Hepatocyte (in vitro differentiated cells): Measurements from ENCODE around the gene RBM42. TPM values are rescaled to one million over a fixed set of nuclear protein-coding genes. Genes with fewer than 3 reads are reported as not detected.

Experiments used
- DNase-seq: peaks from one replicate; pipeline ENCODE4 v3.0.0-alpha.2; 2016; ENCODE audit warnings: low spot score
- H2AFZ ChIP-seq: fragments of 200-600 bp; sonication (generic); 2 replicates; pipeline ENCODE4 v1.6.0; 2016; ENCODE audit warnings: antibody characterized with exemption, mild to moderate bottlenecking
- H3K27ac ChIP-seq: fragments of 200-600 bp; sonication (generic); 2 replicates; pipeline ENCODE4 v1.5.1; 2016; ENCODE audit warnings: mild to moderate bottlenecking
- H3K27me3 ChIP-seq: fragments of 200-600 bp; sonication (generic); 2 replicates; pipeline ENCODE4 v1.6.1; 2016
- H3K36me3 ChIP-seq: fragments of 200-600 bp; sonication (generic); replicated peaks from 2 replicates; pipeline ENCODE4 v1.5.1; 2016; ENCODE audit warnings: low read depth; ENCODE audit not compliant: insufficient read depth
- H3K4me1 ChIP-seq: fragments of 200-600 bp; sonication (generic); 2 replicates; pipeline ENCODE4 v1.5.1; 2016; ENCODE audit warnings: mild to moderate bottlenecking, moderate library complexity; ENCODE audit not compliant: insufficient read depth
- H3K4me2 ChIP-seq: fragments of 200-600 bp; sonication (generic); 2 replicates; pipeline ENCODE4 v1.6.0; 2016
- H3K4me3 ChIP-seq: fragments of 200-600 bp; sonication (generic); 2 replicates; pipeline ENCODE4 v1.5.1; 2016; ENCODE audit warnings: mild to moderate bottlenecking
- H3K79me2 ChIP-seq: fragments of 200-600 bp; sonication (generic); 2 replicates; pipeline ENCODE4 v1.6.0; 2017; ENCODE audit warnings: mild to moderate bottlenecking
- H3K9me2 ChIP-seq: fragments of 200-600 bp; sonication (generic); replicated peaks from 2 replicates; pipeline ENCODE4 v1.6.0; 2017; ENCODE audit warnings: mild to moderate bottlenecking; ENCODE audit not compliant: insufficient read depth
- H3K9me3 ChIP-seq: fragments of 200-600 bp; sonication (generic); 2 replicates; pipeline ENCODE4 v1.5.1; 2016; ENCODE audit warnings: low read depth, mild to moderate bottlenecking
- H4K20me1 ChIP-seq: fragments of 200-600 bp; sonication (generic); 2 replicates; pipeline ENCODE4 v1.6.0; 2016; ENCODE audit warnings: mild to moderate bottlenecking; ENCODE audit not compliant: insufficient read depth, poor library complexity, severe bottlenecking
- CTCF ChIP-seq: fragments of 200-600 bp; sonication (generic); IDR thresholded peaks from 2 replicates; pipeline ENCODE4 v1.5.1; 2016; ENCODE audit warnings: antibody characterized with exemption, mild to moderate bottlenecking; ENCODE audit not compliant: poor library complexity
- EZH2 ChIP-seq: fragments of 200-600 bp; sonication (generic); IDR thresholded peaks from 2 replicates; pipeline ENCODE4 v1.6.1; 2016; ENCODE audit warnings: antibody characterized with exemption, mild to moderate bottlenecking, borderline replicate concordance
- EZH2phosphoT487 ChIP-seq: fragments of 200-600 bp; sonication (generic); IDR thresholded peaks from one replicate; pipeline ENCODE4 v1.6.1; 2018; ENCODE audit warnings: antibody characterized with exemption, mild to moderate bottlenecking, low read depth, moderate library complexity; ENCODE audit not compliant: unreplicated experiment, severe bottlenecking
- WGBS: methylation state at CpG from one replicate; pipeline ENCODE4 v1.1.6; 2016; ENCODE audit warnings: low lambda C conversion rate; ENCODE audit errors: missing lambda C conversion rate; 5-methylcytosine and 5-hydroxymethylcytosine counted together
- polyA plus RNA-seq: library from polyadenylated mRNA; unstranded; fragments of >200 nt; fragmentation: Nextera tagmentation; extraction: Ambion mirVana; gene quantifications from 2 replicates; pipeline ENCODE4 v1.2.1, GENCODE V29; 2016
- total RNA-seq: library from RNA; depleted of rRNA; stranded (reverse); fragments of >200 nt; gene quantifications from 2 replicates; pipeline ENCODE4 v1.2.3, GENCODE V29; 2014

RBM42 gene
- total and polyA plus RNA-seq, 2 experiments from 2014 or later: 43.6 to 113 TPM

- WGBS: 69% methylated on average over 3 of the region's 3 CpGs
- no peak overlapping the region for H3K27ac ChIP-seq
- no peaks in the 10 kb centered on the region for H3K27me3 ChIP-seq
- H3K36me3 ChIP-seq: no peaks in the 10 kb centered on the region
- H3K4me3 ChIP-seq: no peak overlapping the region
- DNase-seq: no peak
- no peaks in the 10 kb centered on the region for H3K9me2 ChIP-seq
- H3K79me2 ChIP-seq: no peaks in the 10 kb centered on the region
- no peaks in the 10 kb centered on the region for H3K4me1 ChIP-seq
- no peaks in the 10 kb centered on the region for H3K9me3 ChIP-seq
- H2AFZ ChIP-seq: no peak overlapping the region
- no peak overlapping the region for H3K4me2 ChIP-seq
- no peaks in the 10 kb centered on the region for H4K20me1 ChIP-seq
- no peak for TF ChIP-seq CTCF
- no peak for TF ChIP-seq EZH2phosphoT487
- TF ChIP-seq EZH2: no peak
Measured at GRCh38 chr19:35607661-35608060, 21.2 kb upstream of the RBM42 start.

GRCh38 chr19:35608251-35608650, 20.6 kb upstream of the RBM42 start:
- Histone ChIP-seq H3K9me2 (no peaks in the 10 kb centered on the region), H3K27ac (no peak overlapping the region), H3K4me3 (no peak overlapping the region), H2AFZ (no peak overlapping the region), H3K36me3 (no peaks in the 10 kb centered on the region), H3K9me3 (no peaks in the 10 kb centered on the region), H3K79me2 (no peaks in the 10 kb centered on the region), H3K4me1 (no peaks in the 10 kb centered on the region), H3K4me2 (no peak overlapping the region), H4K20me1 (no peaks in the 10 kb centered on the region), H3K27me3 (no peaks in the 10 kb centered on the region)
- 78% methylated on average over 2 of the region's 2 CpGs for WGBS
- no peak for DNase-seq
- no peak for TF ChIP-seq CTCF
- no peak for TF ChIP-seq EZH2phosphoT487
- no peak for TF ChIP-seq EZH2

- no peak overlapping the region for H3K4me3 ChIP-seq
- H3K27me3 ChIP-seq: no peaks in the 10 kb centered on the region
- no peaks in the 10 kb centered on the region for H3K9me3 ChIP-seq
- DNase-seq: no peak
- 82% methylated on average over 6 of the region's 6 CpGs for WGBS
- H3K27ac ChIP-seq: no peak overlapping the region
- no peaks in the 10 kb centered on the region for H4K20me1 ChIP-seq
- H2AFZ ChIP-seq: no peak overlapping the region
- no peaks in the 10 kb centered on the region for H3K79me2 ChIP-seq
- H3K9me2 ChIP-seq: no peaks in the 10 kb centered on the region
- H3K36me3 ChIP-seq: no peaks in the 10 kb centered on the region
- no peak overlapping the region for H3K4me2 ChIP-seq
- TF ChIP-seq EZH2phosphoT487 (no peak), EZH2 (no peak), CTCF (no peak)
- no peaks in the 10 kb centered on the region for H3K4me1 ChIP-seq
Measured at GRCh38 chr19:35609851-35610353, 18.9 kb upstream of the RBM42 start.

- 44% methylated on average over 9 of the region's 9 CpGs for WGBS
- H3K4me3 ChIP-seq: no peak overlapping the region
- no peak overlapping the region for H3K27ac ChIP-seq
- TF ChIP-seq EZH2phosphoT487 (no peak), EZH2 (no peak), CTCF (no peak)
- no peak for DNase-seq
- H3K79me2 ChIP-seq: no peaks in the 10 kb centered on the region
- H3K36me3 ChIP-seq: no peaks in the 10 kb centered on the region
- peak overlapping the region; percentile 72 for H2AFZ ChIP-seq
- H3K9me2 ChIP-seq: no peaks in the 10 kb centered on the region
- no peaks in the 10 kb centered on the region for H3K4me1 ChIP-seq
- H3K4me2 ChIP-seq: peak overlapping the region; percentile 92
- H3K9me3 ChIP-seq: no peaks in the 10 kb centered on the region
- H3K27me3 ChIP-seq: no peaks in the 10 kb centered on the region
- H4K20me1 ChIP-seq: no peaks in the 10 kb centered on the region
Measured at GRCh38 chr19:35612224-35612558, 16.6 kb upstream of the RBM42 start.
